CD4-positive, alpha-beta T cell treated with Interleukin-17A for 1 hour (primary cell): ENCODE measurements around the gene CRLF1.
A peak's percentile ranks its signal among the peaks of the same experiment; 100 is the strongest.

ENCODE experiments used
- DNase-seq: peaks from one replicate; pipeline ENCODE4 v3.0.0-alpha.2; 2020

CRLF1 gene

DNA sequence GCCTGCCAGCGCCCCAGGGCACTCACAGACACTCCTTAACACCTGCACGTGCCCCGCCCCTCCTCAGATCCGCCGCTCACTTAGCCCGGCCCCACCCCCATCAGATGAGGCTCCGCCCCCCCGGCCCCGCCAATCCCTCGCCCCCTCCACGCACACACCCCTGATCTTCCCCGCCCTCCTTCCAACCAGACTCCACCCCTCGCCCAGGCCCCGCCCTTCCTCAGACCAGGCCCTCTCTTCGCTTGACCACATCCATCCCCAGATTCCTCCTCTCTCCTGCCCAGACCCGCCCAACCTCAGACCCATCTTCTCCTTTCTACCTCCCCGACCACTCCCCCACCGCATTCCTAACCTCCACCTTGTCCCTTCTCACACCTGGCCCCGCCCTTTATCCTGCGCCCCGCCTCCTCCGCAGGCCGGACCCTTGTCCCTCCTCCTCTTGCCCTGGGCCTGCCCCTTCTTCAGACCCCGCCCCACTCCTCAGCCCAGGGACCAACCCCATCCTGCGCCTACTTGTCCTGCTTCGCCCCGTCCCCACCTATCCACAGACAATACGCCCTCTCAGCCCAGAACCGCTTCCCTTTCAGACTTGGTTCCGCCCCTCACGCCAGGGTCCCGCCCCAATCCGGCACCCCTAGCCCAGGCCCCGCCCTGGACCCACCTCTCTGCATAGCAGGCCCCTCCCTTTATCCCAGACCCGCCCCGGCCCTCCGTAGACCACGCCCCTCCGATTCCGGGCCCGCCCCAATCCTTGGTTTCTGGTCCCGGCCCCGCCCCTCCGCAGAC, 29.8 kb upstream of the CRLF1 start:
- DNase-seq, result peak; percentile 98

DNA sequence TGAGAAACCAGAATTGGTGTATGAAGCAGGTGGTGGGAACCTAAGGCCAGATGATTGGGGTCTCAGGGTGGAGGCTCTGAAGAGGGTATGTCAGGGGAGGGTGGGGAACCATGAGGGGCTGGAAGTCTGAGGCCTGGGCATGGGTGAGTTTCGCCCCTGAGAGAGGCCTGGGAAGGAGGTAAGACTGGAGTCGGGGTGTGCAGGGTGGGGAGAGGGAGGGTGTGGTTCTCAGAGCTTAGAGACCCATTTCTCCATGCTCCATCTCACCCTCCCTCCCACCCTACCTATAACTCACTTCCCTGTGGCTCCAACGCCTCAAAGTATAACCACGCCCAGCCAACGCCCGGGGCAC, 29.2 kb upstream of the CRLF1 start:
- no peak for DNase-seq

DNA sequence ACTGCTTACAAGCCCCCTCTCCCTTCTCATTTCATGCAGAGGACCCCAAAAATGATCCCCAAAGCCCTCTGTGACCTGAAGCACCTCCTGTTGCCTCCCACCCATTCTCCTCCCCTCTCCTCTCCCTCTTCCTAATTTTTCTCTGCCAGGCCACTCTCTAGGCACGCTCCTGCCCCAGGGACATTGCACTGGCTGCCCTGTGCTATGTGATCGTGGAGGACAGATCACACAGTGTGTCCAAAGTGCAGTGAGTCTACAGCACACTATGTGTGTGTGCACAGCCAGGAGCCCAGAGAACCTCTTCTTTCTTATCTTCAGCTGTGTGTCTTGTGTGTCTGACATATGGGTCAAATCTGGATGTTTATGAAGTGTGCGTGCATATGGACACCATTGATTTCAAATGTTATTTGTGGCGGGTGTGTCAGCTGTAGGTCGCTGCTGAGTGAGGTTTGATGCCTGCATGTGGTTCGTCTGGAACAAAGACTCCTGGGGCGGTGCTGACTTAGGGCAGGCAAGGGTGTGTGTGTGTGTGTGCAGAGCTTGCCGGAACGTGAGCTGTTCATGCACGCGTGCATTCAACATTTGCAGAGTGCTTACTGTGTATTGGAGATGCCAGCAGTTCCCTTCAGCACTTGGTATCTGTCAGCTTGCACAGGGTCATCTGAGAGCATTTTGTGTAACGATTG, 28.2 kb upstream of the CRLF1 start:
- no peak for DNase-seq

DNA sequence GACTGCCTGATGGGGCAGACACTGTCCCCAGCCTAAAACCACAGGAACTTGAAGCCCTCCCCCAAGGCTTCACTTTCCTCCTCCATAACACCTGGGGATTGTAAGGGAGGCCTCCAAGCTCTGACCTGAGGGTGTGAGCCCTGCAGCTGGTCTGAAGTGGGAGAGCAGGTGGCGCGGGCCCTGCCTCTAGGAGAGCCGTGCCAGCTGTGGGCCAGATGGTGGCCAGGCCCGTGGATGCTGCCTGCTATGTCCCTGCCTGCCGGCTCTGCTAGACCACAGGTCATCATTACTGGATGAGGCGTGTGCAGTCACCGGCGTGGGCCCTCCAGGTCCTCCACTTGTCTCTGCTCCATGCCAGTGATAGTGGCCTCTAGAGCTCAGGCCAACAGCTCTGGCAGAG, 26.7 kb upstream of the CRLF1 start:
- DNase-seq, result no peak

DNA sequence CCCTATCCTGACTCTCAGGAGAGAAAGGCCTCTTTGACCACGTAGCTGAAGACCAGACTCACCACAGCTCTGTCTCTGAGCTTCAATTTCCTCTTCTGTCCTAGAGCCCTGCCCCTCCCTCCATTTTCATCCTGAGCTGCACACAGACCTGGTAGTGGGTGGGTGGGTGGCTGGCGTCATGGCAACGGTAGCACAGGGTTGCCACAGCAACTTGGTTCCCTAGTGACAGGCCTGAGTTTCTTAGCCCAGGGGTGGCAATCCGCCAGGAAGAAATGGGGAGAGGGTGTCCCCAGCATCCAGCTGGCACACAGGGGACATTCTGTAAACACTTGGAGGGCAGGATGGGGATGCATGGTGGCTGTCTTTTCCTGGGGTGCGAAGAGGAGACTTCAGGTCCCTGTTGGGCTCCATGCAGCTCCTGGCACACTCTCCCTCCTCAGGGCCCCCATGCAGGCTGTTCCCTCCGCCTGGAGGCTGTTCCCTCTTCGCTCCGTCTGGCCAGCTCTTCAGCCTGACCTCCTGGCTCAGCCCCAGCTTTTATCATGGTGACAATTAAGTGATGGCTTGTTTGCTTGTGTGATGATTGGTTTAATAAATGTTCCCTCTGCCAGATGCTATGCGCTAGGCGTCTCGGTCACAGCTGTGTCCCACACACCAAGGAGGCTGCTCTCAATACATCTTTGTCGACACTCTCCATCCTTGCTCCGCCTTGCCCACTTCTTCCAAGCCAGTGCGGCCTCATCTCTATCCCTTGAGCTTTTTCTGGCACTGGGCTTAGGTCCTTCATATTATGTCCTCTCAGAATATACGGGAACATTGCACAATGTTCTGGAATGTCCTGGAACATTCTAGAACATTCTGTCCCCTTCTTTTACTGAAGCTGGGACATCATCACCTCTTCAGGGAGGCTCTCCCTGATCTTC, 22.8 kb upstream of the CRLF1 start:
- DNase-seq, result no peak

DNA sequence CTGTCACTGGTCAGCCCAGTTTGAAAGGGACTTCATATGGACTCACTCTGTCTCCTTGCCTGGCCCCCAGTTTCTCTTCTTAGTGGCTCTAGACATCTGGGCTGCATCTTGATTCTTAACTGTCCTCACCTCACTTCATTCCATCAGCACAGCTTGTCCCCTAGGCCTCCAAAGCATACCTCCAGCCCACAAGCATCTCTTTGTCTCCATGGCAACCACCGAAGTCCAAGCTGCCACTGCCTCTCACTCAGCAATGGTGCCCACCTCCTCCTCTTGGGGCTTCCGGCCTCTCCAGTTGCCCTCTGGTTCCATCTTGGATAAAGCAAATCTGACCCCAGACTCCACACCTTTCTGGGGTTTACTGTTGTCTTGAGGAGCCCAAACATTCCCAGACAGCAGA, 20.3 kb upstream of the CRLF1 start:
- DNase-seq, result no peak

DNA sequence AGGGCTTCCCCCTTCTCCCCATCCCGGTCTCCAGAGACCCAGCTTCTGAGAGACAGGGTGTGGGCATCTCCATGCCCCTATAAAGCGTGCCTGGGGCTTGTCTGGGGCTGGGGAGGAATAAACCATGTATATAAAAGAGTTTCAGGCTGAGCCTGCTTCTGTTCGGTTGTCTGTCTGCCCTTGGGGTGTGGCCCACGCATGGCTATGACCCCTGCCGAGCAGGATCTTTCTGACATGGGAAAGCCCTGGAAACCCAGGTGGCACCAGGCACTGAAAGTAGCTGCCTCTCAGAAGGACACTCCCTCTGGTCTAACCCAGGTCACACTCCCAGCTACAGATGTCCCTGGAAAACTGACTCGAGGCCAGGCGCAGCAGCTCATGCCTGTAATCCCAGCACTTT, 14.3 kb upstream of the CRLF1 start:
- DNase-seq, result no peak

DNA sequence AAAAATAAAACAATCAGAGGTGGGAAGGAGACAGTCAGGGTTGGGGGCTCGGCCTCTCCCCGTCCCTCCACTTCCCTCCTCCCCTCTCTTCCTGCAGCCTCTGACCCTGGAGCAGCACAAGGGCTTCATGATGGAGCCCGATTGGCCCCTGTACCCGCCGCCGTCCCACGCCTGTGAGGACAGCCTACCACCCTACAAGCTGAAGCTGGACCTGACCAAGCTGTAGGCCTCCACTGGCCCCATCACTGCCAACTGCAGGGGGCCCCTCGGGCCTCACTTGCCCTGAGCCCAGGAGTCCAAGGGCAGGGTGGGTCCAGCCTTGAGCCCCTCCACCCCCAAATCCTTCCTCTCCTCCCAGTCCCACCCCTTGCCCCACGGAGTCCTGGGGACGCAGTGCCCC, 13.7 kb upstream of the CRLF1 start:
- no peak for DNase-seq

DNA sequence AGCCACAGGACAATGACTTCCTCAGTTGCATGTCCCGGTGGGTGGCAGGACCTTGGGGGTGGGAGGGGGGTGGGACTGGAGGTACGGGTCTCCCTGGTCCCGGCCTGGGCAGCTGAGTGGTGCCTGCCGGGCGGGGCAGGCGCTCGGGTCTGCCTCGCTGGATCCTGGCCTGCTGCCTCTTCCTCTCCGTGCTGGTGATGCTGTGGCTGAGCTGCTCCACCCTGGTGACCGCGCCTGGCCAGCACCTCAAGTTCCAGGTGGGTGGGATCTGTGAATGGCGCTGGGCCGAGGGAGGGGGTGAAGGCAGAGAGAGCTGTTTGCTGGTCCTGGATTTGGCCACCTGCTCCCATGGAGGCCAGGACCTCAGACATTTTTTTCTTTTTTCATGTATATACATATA, 11.6 kb upstream of the CRLF1 start:
- no peak for DNase-seq

DNA sequence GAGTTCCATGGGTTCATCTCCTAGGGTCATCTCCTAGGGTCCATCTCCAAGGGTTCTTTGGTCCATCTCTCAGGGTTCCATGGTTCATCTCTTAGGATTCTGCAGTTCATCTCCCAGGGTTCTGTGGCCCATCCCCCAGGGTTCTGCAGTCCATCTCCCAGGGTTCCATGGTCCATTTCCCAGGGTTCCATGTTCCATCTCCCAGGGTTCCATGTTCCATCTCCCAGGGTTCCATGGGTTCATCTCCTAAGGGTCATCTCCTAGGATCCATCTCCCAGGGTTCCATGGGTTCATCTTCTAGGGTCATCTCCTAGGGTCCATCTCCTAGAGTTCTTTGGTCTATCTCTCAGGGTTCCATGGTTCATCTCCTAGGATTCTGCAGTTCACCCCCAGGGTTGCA, 11.0 kb upstream of the CRLF1 start:
- DNase-seq, result no peak

DNA sequence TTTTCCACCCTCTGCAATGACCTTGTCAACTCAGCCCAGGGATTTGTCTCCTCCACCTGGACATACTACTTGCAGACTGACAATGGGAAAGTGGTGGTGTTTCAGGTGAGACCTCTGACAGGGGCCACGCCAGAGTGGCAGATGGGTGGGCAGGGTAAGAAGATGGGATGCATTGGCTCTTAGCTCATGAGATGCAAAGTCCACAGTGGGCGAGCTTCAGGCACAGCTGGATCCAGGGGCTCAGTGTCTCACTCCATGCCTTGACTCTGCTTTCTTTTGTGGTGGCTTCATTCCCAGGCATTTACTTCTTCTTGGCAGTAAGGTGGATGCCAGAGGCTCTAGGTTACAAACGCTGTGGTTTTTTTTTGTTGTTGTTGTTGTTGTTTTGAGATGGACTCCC, 9.4 kb upstream of the CRLF1 start:
- no peak for DNase-seq

DNA sequence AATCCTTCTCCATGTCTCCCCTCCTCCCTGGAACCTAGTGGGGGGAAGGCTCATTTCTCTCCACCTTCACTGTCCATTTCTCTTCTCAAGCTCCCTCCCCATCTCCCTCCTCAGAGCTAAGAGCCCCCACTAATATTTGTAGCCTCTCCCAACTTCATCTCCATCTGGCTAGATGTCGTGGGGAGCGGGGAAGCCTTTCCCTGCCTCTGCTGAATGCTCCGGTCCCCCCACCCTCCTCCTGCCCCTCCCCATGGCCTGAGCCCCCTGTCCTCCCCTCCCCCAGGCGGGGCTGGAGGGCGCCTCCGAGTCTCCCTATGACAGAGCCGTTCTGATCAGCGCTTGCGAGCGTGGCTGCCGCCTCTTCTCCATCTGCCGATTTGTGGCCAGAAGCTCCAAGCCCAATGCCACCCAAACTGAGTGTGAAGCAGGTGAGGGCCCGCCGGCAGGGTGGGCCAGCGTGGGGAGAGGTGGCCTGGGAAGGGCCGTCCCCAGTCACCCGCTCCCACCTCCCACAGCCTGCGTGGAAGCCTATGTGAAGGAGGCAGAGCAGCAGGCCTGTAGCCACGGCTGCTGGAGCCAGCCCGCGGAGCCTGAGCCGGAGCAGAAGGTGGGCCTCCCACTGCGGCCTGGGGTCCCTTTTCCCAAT, 7.1 kb upstream of the CRLF1 start:
- DNase-seq, result no peak

DNA sequence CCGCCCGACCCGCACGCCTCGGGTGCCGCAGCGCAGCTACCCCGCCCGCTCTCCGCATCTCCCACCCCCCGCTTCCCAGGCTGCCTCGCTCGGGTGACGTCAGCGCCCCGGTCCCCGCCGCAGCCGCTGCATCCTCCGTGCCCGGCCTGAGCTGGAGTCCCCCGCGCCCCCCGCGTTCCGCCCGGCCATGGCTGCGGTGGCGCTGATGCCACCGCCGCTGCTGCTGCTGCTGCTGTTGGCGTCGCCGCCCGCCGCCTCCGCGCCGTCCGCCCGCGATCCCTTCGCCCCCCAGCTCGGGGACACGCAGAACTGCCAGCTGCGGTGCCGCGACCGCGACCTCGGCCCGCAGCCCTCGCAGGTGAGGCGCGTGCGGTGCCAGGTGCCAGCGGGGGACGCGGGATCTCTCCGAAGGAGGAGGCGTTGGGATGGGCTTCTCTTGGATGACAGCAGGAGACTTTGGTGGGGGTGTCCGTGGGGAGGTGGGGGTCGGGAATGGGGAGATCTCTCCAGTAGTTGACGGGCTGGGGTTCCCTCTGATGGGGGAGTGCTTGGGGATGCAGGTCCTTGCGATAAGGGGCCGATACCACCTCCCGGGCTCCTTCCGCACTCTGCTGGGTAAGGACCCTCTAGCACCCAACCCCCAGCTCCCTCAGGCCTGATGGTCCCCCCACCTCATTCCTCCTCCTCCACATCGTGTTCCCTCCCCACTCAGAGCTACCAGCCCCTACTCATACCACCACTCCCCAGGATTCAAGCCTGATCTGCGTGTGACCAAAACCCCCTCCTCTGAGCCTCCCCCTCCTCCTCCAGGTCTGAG, 6.4 kb upstream of the CRLF1 start, which contains the start of gene TMEM59L:
Gene TMEM59L (plus strand): TSS at position 99 of the 817 bp plus-strand sequence. CDS start 89 bp downstream, at position 188.
- DNase-seq, result peak; percentile 61

DNA sequence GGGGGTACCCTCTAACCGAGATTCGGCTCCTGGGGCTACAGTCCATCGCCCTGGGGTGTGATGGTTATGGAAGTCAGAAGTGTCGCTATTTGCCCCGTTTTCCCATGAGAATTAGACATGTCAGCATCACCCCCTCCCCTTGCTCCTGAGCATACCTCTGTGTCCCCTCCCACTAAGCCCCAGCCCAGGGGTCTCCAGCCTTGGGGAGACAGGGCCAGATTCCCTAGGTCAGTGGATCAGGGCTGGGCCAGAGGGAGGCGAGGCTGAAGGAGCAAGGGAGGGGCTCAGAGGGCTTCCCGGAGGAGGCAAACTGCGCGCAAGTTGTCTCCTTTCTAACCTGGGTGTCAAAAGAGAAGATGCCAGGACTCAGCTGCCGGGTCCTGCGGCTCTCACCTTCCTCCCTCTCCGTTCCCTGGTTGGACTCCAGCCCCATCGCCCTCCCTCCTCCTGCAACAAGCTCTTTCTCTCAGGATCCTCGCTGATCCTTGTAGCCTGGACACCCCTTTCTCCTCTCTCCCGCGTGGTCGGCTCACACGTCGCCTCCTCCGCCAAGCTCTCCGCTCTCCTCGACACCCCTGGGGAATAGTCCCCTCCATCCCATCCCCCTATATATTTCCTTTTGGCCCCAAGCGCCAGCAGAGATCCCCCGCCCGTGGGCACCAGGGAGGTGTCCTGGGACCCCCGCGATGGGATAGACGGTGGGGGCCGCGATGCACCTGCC, 5.6 kb upstream of the CRLF1 start:
- no peak for DNase-seq

DNA sequence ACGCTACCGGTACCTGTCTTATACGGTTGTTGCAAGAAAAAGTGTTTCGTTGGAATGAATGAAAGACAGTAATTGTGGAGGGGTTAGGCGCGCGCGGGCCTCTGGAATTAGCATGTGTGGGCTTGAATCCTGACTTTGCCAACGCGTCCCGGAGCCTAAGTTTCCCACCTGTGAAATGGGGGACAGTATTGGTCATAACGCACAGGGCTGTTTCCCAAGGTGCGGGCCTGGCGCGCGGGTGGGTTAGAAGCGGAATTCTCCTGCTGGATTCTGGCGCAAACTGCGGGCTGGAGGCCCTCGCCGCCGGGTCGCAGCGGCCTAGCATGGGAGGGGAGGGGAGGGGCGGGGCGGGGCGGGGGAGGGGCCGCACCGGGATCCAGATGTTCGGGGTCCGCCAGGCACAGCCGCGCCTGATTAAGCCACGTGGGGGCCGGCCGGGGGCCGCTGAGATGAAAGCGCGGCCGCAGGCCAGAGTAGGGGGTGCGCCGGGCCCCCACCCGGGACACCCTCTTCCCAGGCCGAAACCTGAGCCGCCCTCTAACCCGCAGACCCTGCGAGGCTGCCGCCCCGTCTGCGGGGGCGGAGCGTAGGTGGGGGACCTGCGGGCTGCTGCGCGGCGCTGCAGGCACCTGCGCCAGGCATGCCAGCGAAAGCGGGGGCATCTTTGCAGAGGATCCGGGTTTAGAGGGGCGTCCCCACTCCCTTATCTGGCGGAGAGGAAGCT, 4.9 kb upstream of the CRLF1 start:
- DNase-seq, result no peak

DNA sequence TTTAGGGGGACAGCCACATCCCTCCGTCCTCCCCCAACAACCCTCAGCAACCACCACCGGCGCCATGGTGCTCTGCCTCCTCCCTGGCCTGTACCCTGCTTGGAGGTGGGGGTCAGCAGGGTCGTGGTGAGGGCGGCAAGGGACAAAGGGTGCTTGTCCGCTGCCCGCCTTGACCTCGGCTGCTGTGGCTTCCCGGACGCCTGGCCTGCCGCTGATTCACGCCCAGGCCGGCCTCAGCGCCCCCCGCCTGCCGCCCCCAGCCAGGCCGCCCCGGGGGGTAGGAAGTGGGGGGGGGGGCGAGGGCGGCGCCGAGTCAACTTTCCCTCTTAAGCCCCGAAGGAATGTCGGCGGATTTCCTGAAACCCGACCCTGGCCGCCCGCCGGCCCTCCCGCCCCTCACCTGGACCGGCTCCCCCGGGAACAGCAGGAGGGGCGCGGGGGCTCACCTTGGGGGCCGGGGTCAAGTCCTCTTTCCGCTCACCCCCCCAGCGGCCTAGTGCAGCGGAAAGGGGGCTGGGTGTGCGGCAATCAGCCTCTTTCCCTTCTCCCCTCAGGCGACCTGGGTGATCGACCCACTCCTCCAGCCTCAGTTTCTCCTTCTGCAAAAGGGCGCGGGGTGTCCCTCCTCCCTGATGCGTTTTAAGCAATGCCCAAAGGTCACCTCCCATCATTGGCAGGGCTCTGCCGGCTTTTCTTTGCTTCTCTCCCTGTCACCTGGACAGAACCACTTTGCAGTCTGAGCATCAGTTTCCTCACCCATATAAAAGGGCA, 4.1 kb upstream of the CRLF1 start:
- DNase-seq, result no peak

DNA sequence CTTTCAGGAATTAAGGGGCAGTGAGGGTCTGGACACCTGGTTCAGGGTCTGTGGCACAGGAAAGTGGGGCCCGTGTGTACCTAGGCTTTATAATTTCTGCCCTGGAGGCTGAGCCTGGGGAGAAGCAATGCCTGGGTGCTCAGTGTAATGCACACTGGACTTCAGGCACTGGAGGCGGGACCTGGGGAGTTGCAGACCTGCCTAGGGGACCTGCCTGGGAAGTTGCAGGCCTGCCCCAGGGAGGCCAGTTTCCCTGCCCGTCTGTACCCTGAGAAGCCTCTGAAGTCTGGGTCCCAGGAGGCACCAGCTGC, 3.6 kb upstream of the CRLF1 start:
- no peak for DNase-seq

DNA sequence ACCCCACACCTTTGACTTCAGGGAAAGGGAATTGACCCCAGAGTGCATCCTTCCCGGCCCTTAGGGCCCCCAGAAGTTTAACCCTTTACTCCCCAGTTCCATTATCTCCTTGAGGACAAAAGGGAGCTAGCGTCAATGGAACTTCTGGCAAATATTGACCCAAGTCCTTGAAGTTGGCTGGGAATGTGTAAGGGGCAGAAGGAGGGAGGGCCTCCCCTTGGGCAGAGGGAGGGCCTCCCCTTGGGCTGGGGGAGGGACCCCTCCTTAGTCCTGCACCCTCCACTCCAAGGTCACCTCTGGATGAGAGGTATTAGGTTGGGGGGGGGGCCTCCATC, 3.1 kb upstream of the CRLF1 start:
- DNase-seq, result no peak

DNA sequence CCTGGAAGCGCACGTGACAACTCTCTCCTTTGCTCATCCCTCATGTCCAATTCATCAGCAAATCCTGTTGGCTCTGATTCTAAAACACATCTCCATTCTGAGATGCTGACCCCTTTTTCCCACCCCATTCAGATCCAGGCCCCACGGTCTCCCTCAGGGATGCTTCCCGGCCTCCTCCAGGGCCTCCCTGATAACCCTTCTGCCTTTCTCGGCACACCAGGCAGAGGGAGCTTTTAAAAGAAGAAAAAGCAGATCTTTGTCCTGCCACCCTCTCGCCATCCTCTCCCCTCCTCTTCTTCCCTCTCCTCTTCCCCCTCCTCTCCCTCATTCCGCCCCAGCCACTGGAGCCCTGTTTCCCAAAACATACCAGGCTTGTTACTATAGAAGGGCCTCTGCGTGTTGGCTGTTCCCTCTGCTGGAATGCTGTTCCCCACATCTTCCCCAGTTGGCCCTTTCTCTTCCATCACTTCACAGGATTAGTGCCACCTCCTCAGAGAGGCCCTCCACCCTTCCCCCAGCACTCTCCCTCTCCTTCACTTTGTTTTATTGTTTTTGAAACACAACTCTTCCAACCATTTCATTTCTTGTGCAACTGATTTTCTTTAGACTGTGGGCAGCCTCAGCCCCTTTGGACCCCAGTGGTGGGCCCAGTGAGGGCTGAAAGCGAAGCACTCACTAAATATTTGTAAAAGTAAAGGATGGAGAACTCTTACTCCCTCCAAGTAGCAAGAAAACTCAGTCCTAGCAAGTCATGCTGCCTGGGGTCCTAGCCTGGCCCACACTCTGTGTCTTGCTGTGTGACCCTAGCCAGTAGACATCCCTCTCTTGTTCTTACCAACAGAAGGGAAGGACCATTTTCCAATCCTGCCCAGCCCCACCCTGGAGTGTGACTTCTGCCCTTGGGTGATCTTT, 2.5 kb upstream of the CRLF1 start:
- no peak for DNase-seq
